Ascending aorta (tissue), 2 donors: ENCODE data around the gene TTC21B. TPM values are rescaled to one million over a fixed set of nuclear protein-coding genes. Genes with fewer than 3 reads are reported as not detected.
A peak's percentile ranks its signal among the peaks of the same experiment; 100 is the strongest.

Source experiments
- DNase-seq, 2 donors: peaks; one replicate each; pipeline ENCODE4 v3.0.0-alpha.2; 2019; ENCODE audit warnings: low spot score in 2 of 2
- H3K27ac ChIP-seq, 2 donors: fragments of 200-600 bp; sonication (generic); one replicate each; pipeline ENCODE4 v1.5.1; 2016 to 2017; ENCODE audit warnings: mild to moderate bottlenecking in 1 of 2
- H3K27me3 ChIP-seq: fragments of 200-600 bp; sonication (generic); one replicate; pipeline ENCODE4 v1.5.1; 2017
- H3K36me3 ChIP-seq, 2 donors: fragments of 200-600 bp; sonication (generic); one replicate each; pipeline ENCODE4 v1.5.1; 2016
- H3K4me1 ChIP-seq, 2 donors: fragments of 200-600 bp; sonication (generic); one replicate each; pipeline ENCODE4 v1.5.1; 2016 to 2017; ENCODE audit warnings: mild to moderate bottlenecking in 1 of 2
- H3K4me3 ChIP-seq, 2 donors: fragments of 200-600 bp; sonication (generic); one replicate each; pipeline ENCODE4 v1.5.1; 2016 to 2017; ENCODE audit warnings: mild to moderate bottlenecking in 1 of 2
- H3K9me3 ChIP-seq, 2 donors: fragments of 200-600 bp; sonication (generic); one replicate each; pipeline ENCODE4 v1.5.1; 2016
- intact Hi-C: fragments of 100-400 bp; cut with DNase I; formaldehyde crosslinking; loops from one replicate; pipeline ENCODE4 v1.15.1; 2023
- total RNA-seq: library from RNA; depleted of rRNA; stranded (reverse); fragments of >200 nt; gene quantifications from one replicate; pipeline ENCODE4 v1.1.0, GENCODE V29; 2016
- TF ChIP-seq, protein P1 (sequence below), 3 experiments: fragments of 200-600 bp in 2 of 3; fragments of 450-650 bp in 1 of 3; sonication (generic) in 2 of 3; IDR thresholded peaks; one replicate each; pipeline ENCODE4 v1.5.1; 2016 to 2019; ENCODE audit warnings: antibody characterized with exemption in 3 of 3, mild to moderate bottlenecking in 1 of 3, moderate library complexity in 1 of 3

TTC21B gene
- total RNA-seq, 1 donor from 2014 or later = 5.5 TPM

GRCh38 chr2:165958313-165958960 lies 4.9 kb upstream of the TTC21B start:
- TF ChIP-seq, protein P1, sequence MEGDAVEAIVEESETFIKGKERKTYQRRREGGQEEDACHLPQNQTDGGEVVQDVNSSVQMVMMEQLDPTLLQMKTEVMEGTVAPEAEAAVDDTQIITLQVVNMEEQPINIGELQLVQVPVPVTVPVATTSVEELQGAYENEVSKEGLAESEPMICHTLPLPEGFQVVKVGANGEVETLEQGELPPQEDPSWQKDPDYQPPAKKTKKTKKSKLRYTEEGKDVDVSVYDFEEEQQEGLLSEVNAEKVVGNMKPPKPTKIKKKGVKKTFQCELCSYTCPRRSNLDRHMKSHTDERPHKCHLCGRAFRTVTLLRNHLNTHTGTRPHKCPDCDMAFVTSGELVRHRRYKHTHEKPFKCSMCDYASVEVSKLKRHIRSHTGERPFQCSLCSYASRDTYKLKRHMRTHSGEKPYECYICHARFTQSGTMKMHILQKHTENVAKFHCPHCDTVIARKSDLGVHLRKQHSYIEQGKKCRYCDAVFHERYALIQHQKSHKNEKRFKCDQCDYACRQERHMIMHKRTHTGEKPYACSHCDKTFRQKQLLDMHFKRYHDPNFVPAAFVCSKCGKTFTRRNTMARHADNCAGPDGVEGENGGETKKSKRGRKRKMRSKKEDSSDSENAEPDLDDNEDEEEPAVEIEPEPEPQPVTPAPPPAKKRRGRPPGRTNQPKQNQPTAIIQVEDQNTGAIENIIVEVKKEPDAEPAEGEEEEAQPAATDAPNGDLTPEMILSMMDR (IDR thresholded peaks at IDR 0.05) = no peak
- H3K9me3 ChIP-seq = no peaks in the 10 kb centered on the region
- no peak for DNase-seq
- H3K4me1 ChIP-seq = peaks cover 0 to 6% of the 10 kb centered on the region in 2 donors
- no peaks in the 10 kb centered on the region for H3K27me3 ChIP-seq
- H3K27ac ChIP-seq = no peak overlapping the region
- H3K36me3 ChIP-seq = no peaks in the 10 kb centered on the region
- no peak overlapping the region for H3K4me3 ChIP-seq
- intact Hi-C loops = loop anchor here (5.0 kb wide), 1 partner anchor 419 kb away; the partner anchor contains the start of gene SCN9A

GRCh38 chr2:165957030-165957675 lies 3.6 kb upstream of the TTC21B start:
- Histone ChIP-seq H3K4me3 (peak overlapping the region in 1 of 2 donors; percentile 41), H3K9me3 (no peaks in the 10 kb centered on the region), H3K27me3 (no peaks in the 10 kb centered on the region), H3K27ac (no peak overlapping the region), H3K36me3 (no peaks in the 10 kb centered on the region), H3K4me1 (peaks cover 0 to 10% of the 10 kb centered on the region in 2 donors)
- TF ChIP-seq, protein P1 (IDR thresholded peaks at IDR 0.05) = no peak
- no peak for DNase-seq
- intact Hi-C loops = loop anchor here (5.0 kb wide), 1 partner anchor 420 kb away; the partner anchor contains the start of gene SCN9A

DNA sequence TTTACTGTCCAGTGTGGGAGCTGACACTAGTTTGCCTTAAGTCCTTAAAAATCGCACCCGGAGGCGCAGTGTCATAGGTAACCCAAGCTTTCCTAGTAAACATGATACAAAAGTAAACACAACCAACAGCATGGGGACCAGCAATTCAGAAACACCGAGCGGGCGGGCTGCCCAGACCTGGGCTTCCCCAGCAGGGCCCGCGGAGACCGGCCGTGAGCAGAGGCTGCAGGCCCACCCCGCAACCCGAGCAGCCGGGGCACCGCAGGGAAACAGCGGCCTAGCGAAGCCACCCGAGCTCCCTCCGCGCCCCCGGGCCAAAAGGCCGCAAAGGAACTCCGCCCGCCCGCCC lies 296 bp downstream of the TTC21B start:
- intact Hi-C loops = loop anchor here (5.0 kb wide), 1 partner anchor 961 kb away; no protein-coding TSS in a partner anchor

DNA sequence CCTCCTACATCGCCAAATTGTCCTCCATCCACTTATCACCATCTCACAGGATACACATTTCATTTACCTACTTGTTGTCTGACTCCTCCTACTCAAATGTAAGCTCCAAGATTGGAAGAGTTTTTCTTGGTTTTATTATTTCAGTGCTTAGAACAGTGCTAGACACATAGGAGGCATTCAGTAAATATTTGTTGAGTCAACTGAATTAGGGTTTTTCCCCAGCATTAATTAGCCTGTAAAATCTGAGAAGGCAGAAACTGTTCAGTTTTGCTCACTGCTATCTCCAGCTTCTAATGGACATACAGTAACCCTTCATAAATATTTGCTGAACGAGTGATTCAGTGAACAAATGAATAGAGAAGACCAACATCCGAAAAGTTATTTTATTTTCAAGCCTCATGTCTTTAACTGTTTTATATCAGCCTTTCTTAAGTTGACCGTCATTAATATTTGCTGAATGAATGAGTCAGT lies 800 bp downstream of the TTC21B start:
- intact Hi-C loops = loop anchor here (5.0 kb wide), 1 partner anchor 960 kb away; no protein-coding TSS in a partner anchor
- peak overlapping the region; percentile 77 to 95 for H3K4me3 ChIP-seq
- peaks cover 3 to 9% of the 10 kb centered on the region in 2 donors for H3K36me3 ChIP-seq
- TF ChIP-seq, protein P1 (IDR thresholded peaks at IDR 0.05) = no peak
- DNase-seq = no peak
- no peaks in the 10 kb centered on the region for H3K9me3 ChIP-seq
- peak overlapping the region; percentile 79 to 82 for H3K27ac ChIP-seq
- H3K27me3 ChIP-seq = no peaks in the 10 kb centered on the region
- peaks cover 0 to 16% of the 10 kb centered on the region in 2 donors for H3K4me1 ChIP-seq

More for the DNA sequence above, 296 bp downstream of the TTC21B start:
- H3K4me1 ChIP-seq = peaks cover 0 to 16% of the 10 kb centered on the region in 2 donors
- TF ChIP-seq, protein P1 (IDR thresholded peaks at IDR 0.05) = no peak
- H3K27me3 ChIP-seq = no peaks in the 10 kb centered on the region
- no peaks in the 10 kb centered on the region for H3K9me3 ChIP-seq
- peak overlapping the region; percentile 77 to 95 for H3K4me3 ChIP-seq
- H3K36me3 ChIP-seq = peaks cover 3 to 6% of the 10 kb centered on the region in 2 donors
- H3K27ac ChIP-seq = peak overlapping the region; percentile 79 to 82
- DNase-seq = no peak

- DNase-seq = no peak
- TF ChIP-seq, protein P1 (IDR thresholded peaks at IDR 0.05) = no peak
- Histone ChIP-seq H3K4me3 (peak overlapping the region in 1 of 2 donors; percentile 95), H3K27ac (no peak overlapping the region), H3K9me3 (no peaks in the 10 kb centered on the region), H3K36me3 (peaks cover 3 to 11% of the 10 kb centered on the region in 2 donors), H3K27me3 (no peaks in the 10 kb centered on the region), H3K4me1 (peaks cover 0 to 16% of the 10 kb centered on the region in 2 donors)
- intact Hi-C loops = loop anchor here (5.0 kb wide), 1 partner anchor 960 kb away; no protein-coding TSS in a partner anchor
These were observed 1.5 kb downstream of the TTC21B start for GRCh38 chr2:165952085-165952484.
